Duodenal mucosa (tissue), 2 donors: Measurements from ENCODE around the gene AKT1S1.

Source experiments
- H3K27ac ChIP-seq: one replicate; pipeline ENCODE4 v1.7.0; 2013; ENCODE audit warnings: low read depth, low read length
- H3K27me3 ChIP-seq, 2 donors: one replicate each; pipeline ENCODE4 v1.7.0; 2013; ENCODE audit warnings: low read length in 2 of 2, control low read depth in 1 of 2; ENCODE audit not compliant: insufficient read depth in 2 of 2, control insufficient read depth in 1 of 2
- H3K36me3 ChIP-seq, 2 donors: one replicate each; pipeline ENCODE4 v1.7.0; 2013; ENCODE audit warnings: low read length in 2 of 2, control low read depth in 1 of 2; ENCODE audit not compliant: insufficient read depth in 2 of 2, control insufficient read depth in 1 of 2
- H3K4me1 ChIP-seq, 2 donors: one replicate each; pipeline ENCODE4 v1.7.0; 2013; ENCODE audit warnings: low read length in 2 of 2, control low read depth in 1 of 2; ENCODE audit not compliant: insufficient read depth in 2 of 2, control insufficient read depth in 1 of 2
- H3K4me3 ChIP-seq, 2 donors: one replicate each; pipeline ENCODE4 v1.7.0; 2013; ENCODE audit warnings: low read length in 2 of 2, low read depth in 1 of 2
- H3K9ac ChIP-seq, 2 donors: one replicate each; pipeline ENCODE4 v1.7.0; 2013; ENCODE audit warnings: low read length in 2 of 2, low read depth in 1 of 2
- H3K9me3 ChIP-seq, 2 donors: one replicate each; pipeline ENCODE4 v1.7.0; 2013; ENCODE audit warnings: low read length in 2 of 2, control low read depth in 1 of 2; ENCODE audit not compliant: control insufficient read depth in 1 of 2

The AKT1S1 gene

GRCh38 chr19:49918089-49918488 is 40.9 kb upstream of the AKT1S1 start:
- H3K4me3 ChIP-seq, result no peak overlapping the region
- H3K27me3 ChIP-seq, result no peaks in the 10 kb centered on the region
- no peak overlapping the region for H3K9ac ChIP-seq
- H3K4me1 ChIP-seq, result no peaks in the 10 kb centered on the region
- no peaks in the 10 kb centered on the region for H3K9me3 ChIP-seq
- H3K36me3 ChIP-seq, result peaks cover 16 to 63% of the 10 kb centered on the region in 2 donors
- H3K27ac ChIP-seq, result no peak overlapping the region

GRCh38 chr19:49916839-49917733 is 39.9 kb upstream of the AKT1S1 start:
- H3K27me3 ChIP-seq, result no peaks in the 10 kb centered on the region
- no peak overlapping the region for H3K4me3 ChIP-seq
- no peak overlapping the region for H3K27ac ChIP-seq
- H3K4me1 ChIP-seq, result no peaks in the 10 kb centered on the region
- no peak overlapping the region for H3K9ac ChIP-seq
- peaks cover 15 to 60% of the 10 kb centered on the region in 2 donors for H3K36me3 ChIP-seq
- no peaks in the 10 kb centered on the region for H3K9me3 ChIP-seq

DNA sequence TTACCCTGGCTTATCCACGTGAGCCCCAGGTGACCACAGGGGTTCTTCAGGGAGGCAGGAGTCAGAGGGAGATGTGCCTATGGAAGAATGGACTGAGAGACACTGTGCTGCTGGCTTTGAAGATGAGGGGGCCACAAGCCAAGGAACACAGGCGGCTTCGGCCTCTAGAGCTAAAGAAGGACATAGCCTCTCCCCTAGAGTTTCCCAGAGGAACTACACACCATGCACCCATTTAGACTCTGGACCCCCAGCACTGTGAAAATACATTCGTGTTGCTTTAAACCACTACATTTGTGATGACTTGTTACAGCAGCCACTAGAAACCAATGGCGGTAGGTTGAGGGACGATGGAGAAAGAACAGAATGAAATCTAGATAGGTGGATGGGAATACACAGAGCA is 38.1 kb upstream of the AKT1S1 start:
- no peak overlapping the region for H3K4me3 ChIP-seq
- H3K27me3 ChIP-seq, result no peaks in the 10 kb centered on the region
- H3K4me1 ChIP-seq, result peaks cover 4 to 11% of the 10 kb centered on the region in 2 donors
- H3K9ac ChIP-seq, result no peak overlapping the region
- no peaks in the 10 kb centered on the region for H3K9me3 ChIP-seq
- peaks cover 15 to 43% of the 10 kb centered on the region in 2 donors for H3K36me3 ChIP-seq
- H3K27ac ChIP-seq, result no peak overlapping the region

DNA sequence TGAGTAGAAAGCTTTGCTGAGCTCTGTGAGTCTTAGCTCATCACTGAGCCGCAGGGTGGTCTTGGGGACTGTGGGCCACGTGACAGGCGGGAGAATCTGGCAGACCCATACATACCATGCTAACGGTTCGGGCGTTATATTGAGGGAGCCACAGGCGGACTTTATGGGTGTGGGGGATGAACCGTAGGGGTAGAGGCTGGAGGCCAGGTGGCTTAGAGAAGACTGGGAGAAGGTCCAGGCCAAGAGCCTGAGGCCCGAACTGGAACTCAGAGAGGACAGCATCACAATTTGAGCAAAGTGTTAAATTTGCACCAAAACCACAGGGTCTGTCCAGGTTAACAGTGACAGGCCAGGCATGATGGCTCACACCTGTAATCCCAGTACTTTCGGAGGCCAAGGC is 36.6 kb upstream of the AKT1S1 start:
- H3K27ac ChIP-seq, result no peak overlapping the region
- H3K36me3 ChIP-seq, result peaks cover 15 to 52% of the 10 kb centered on the region in 2 donors
- H3K27me3 ChIP-seq, result no peaks in the 10 kb centered on the region
- no peak overlapping the region for H3K9ac ChIP-seq
- H3K9me3 ChIP-seq, result no peaks in the 10 kb centered on the region
- H3K4me1 ChIP-seq, result peaks cover 4 to 11% of the 10 kb centered on the region in 2 donors
- no peak overlapping the region for H3K4me3 ChIP-seq

- Histone ChIP-seq H3K36me3 (peaks cover 19 to 58% of the 10 kb centered on the region in 2 donors), H3K27me3 (no peaks in the 10 kb centered on the region), H3K4me1 (peaks cover 4 to 11% of the 10 kb centered on the region in 2 donors), H3K4me3 (no peak overlapping the region), H3K9ac (no peak overlapping the region), H3K9me3 (no peaks in the 10 kb centered on the region), H3K27ac (no peak overlapping the region)
Measured at GRCh38 chr19:49912965-49913685, 36.0 kb upstream of the AKT1S1 start.

DNA sequence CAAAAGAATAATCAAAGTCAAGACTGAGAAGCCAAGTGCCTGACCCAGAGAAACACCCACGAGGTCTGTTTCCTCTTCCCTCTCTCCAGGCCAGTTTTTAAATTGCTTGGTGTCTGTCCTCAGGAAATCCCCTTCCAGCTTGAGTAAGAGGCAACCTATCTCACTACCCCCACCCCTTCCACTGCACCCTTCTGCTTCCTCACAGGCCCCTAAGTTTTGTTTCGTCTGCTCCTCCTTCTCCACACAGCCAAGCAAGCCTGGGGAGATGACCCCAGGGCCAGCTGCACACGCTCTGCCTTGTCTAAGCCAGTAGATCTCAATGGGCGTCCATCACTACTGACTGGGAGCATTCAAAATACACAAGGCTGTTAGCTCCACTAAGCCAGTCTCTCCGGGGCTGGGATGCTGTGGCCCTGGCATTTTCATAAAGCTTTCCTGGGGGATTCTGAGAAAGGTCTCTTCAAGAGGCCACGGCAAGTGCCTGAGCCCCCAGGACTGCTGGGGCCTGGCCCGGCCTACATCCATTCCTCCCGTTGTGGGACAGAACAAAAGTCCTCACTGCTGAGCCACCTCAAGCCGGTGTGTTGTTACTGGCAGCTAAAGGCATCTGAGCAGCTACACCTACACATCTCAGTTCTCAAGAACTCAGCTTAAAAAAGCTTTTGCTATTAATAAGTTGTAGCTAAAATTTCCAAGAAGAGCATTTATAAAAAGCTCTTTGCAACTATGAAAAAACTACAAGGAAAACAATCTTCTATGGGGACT is 34.4 kb upstream of the AKT1S1 start:
- no peak overlapping the region for H3K9ac ChIP-seq
- H3K4me3 ChIP-seq, result no peak overlapping the region
- H3K27me3 ChIP-seq, result no peaks in the 10 kb centered on the region
- H3K9me3 ChIP-seq, result no peaks in the 10 kb centered on the region
- H3K36me3 ChIP-seq, result peaks cover 31 to 62% of the 10 kb centered on the region in 2 donors
- peaks cover 4 to 11% of the 10 kb centered on the region in 2 donors for H3K4me1 ChIP-seq
- H3K27ac ChIP-seq, result no peak overlapping the region

- Histone ChIP-seq H3K36me3 (peaks cover 23 to 63% of the 10 kb centered on the region in 2 donors), H3K9ac (no peak overlapping the region), H3K27me3 (no peaks in the 10 kb centered on the region), H3K4me3 (no peak overlapping the region), H3K4me1 (peaks cover 4 to 11% of the 10 kb centered on the region in 2 donors), H3K27ac (no peak overlapping the region), H3K9me3 (no peaks in the 10 kb centered on the region)
Measured at GRCh38 chr19:49910179-49910578, 33.0 kb upstream of the AKT1S1 start.

DNA sequence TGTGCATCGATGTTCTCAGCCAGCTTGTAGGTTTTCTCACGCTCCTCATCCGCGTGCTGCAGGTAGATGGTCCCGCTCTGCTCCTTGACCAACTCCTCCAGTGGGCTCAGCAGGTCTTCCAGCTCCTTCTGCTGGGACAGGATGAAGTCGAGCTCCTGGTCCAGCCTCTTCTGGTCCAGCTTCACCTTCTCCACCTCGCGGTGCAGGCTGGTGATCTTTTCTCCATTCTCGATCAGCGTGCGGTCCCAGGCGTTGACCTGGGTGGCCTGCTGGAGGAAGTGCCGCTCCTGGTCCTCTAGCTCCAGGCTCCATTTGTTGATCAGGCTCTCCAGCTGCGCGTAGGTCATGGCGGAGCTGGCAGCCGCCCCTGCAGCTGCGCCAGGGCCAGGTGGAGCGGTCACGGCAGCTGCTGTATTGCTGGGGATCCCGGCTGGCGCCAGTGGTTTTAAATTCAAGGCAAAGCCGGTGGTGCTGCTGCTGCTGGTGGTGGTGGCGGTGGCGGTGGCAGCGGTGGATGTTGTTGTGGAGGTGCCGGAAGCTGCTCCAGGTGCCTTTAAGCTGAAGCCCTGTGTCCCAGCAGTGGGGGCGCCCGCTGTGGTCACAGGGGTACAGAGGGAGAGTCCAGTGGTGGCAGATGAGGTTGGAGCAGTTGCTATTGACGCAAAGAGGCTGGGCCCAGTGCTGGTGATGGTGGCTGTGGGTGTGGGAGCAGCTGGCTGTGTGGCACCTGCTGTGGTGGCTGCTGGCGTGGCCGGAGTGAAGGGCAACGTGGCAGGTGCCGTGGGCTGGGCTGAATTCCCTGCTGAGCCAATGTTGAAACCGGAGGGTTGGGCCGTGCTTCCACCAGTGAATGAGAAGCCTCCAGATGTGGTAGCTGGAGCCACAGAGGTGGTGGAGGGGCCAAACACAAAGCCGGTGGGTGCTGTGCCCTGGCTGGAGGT is 31.6 kb upstream of the AKT1S1 start:
- H3K27me3 ChIP-seq, result no peaks in the 10 kb centered on the region
- H3K9me3 ChIP-seq, result no peaks in the 10 kb centered on the region
- H3K4me1 ChIP-seq, result peaks cover 4 to 11% of the 10 kb centered on the region in 2 donors
- H3K9ac ChIP-seq, result no peak overlapping the region
- H3K36me3 ChIP-seq, result peaks cover 19 to 53% of the 10 kb centered on the region in 2 donors
- H3K4me3 ChIP-seq, result no peak overlapping the region
- no peak overlapping the region for H3K27ac ChIP-seq

DNA sequence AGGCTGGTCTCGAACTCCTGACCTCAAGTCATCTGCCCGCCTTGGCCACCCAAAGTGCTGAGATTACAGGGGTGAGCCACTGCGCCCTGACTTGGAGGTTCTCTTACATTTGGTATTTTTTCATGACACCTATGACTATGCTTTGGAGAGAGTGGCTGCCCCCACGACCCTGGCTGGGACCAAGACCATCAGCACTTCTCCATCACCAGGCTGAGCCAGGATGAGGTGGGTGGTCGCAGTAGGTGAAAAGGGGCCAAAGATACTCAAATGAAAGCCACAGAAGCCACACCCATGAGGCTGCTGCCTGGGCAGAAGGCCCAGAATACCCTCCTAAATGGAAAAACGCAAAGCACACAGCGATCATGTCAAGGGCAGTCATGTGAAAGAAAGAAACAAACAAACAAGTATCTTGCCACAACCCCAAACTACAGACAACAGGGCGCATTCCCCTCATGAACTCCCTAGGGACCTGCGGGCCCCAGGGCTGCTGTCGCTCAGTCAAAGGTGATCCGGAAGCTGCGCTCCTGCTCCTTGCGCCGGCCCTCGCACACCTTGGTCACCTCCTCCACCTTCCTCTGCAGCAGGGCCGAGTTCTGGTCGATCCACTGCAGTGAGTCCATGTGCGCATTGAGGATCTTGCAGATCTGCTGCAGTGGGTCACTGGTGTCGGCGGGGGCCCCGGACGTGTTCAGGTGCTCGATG is 30.7 kb upstream of the AKT1S1 start:
- H3K36me3 ChIP-seq, result peaks cover 16 to 46% of the 10 kb centered on the region in 2 donors
- no peaks in the 10 kb centered on the region for H3K9me3 ChIP-seq
- no peak overlapping the region for H3K4me3 ChIP-seq
- no peak overlapping the region for H3K9ac ChIP-seq
- peaks cover 4 to 11% of the 10 kb centered on the region in 2 donors for H3K4me1 ChIP-seq
- H3K27ac ChIP-seq, result no peak overlapping the region
- H3K27me3 ChIP-seq, result no peaks in the 10 kb centered on the region
